HG02588 (cell line): ENCODE results near the gene CHMP5.
"Not testable (repeated sequence)": the region's sequence is repeated elsewhere in the genome, so short reads cannot be mapped to it uniquely, and the experiment has no call there.

Source experiments
- ATAC-seq: cut with Tn5 transposase; IDR thresholded peaks from one replicate; pipeline ENCODE4 v1.9.1; 2021; ENCODE audit warnings: mild to moderate bottlenecking, moderate library complexity; ENCODE audit not compliant: unreplicated experiment

The CHMP5 gene

GRCh38 chr9:33311953-33312352 lies 47.1 kb downstream of the CHMP5 start:
- no peak for ATAC-seq

- ATAC-seq = no peak
Measured at GRCh38 chr9:33315371-33315770, 50.5 kb downstream of the CHMP5 start.

GRCh38 chr9:33317136-33317535 lies 52.3 kb downstream of the CHMP5 start:
- ATAC-seq = not testable (repeated sequence)

- no peak for ATAC-seq
Measured at GRCh38 chr9:33318225-33318624, 53.4 kb downstream of the CHMP5 start.

GRCh38 chr9:33318781-33319180 lies 53.9 kb downstream of the CHMP5 start:
- no peak for ATAC-seq

GRCh38 chr9:33320230-33320567 lies 55.4 kb downstream of the CHMP5 start:
- ATAC-seq = no peak

GRCh38 chr9:33320568-33321261 lies 55.9 kb downstream of the CHMP5 start:
- ATAC-seq = no peak

- ATAC-seq = no peak
Measured at GRCh38 chr9:33329117-33329563, 64.3 kb downstream of the CHMP5 start.

- no peak for ATAC-seq
Measured at GRCh38 chr9:33329979-33330378, 65.1 kb downstream of the CHMP5 start.

- no peak for ATAC-seq
Measured at GRCh38 chr9:33331377-33331891, 66.6 kb downstream of the CHMP5 start.
